ENCODE data around the gene SERPINB8. TPM values are rescaled to one million over a fixed set of nuclear protein-coding genes. Genes with fewer than 3 reads are reported as not detected.

SERPINB8 gene
- total and polyA plus RNA-seq, 8 donors, result 2.8 to 11.5 (median 4.0) TPM

GRCh38 chr18:64002581-64002980 is 32.7 kb downstream of the SERPINB8 start:
- DNase-seq (no peak), FAIRE-seq (no peak), ATAC-seq (no peak)
- H3K4me1 ChIP-seq, result peaks cover 0 to 7% (median 0%) of the 10 kb centered on the region in 3 donors
- H3K4me3 ChIP-seq, result no peak overlapping the region
- no peak for TF ChIP-seq CTCF (IDR thresholded peaks at IDR 0.05)
- WGBS, 2 donors, result 53 to 56% methylated on average over 41 of the region's 41 CpGs
- no peaks in the 10 kb centered on the region for H3K27me3 ChIP-seq
- intact Hi-C loops (cut with DNase I), result no loop called here
- no peak overlapping the region for H3K27ac ChIP-seq
- no peaks in the 10 kb centered on the region for H3K36me3 ChIP-seq
- no peaks in the 10 kb centered on the region for H3K9me3 ChIP-seq

DNA sequence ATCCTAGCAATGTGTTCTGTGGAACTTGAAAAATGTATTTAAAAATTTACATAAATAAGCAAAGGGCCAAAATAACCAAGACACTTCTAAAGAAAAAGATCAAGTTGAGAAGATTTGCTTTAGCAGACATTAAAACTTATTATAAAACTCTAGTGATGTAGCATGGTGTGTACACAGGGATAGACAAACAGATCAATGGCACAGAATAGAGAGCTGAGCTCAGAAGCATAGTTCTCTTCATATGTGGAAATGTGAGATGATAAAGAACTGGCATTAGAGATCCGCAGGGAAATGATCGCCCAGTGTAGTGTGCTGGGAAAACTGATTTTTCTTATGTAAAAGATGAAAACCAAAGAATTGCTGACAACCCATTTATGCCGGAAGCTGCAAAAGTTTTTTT is 39.4 kb downstream of the SERPINB8 start:
- Histone ChIP-seq H3K27me3 (no peaks in the 10 kb centered on the region), H3K27ac (no peak overlapping the region), H3K4me3 (no peak overlapping the region), H3K4me1 (no peaks in the 10 kb centered on the region), H3K36me3 (no peaks in the 10 kb centered on the region), H3K9me3 (no peaks in the 10 kb centered on the region)
- WGBS, 2 donors, result 26 to 28% methylated on average over 3 of the region's 3 CpGs
- FAIRE-seq (no peak), DNase-seq (no peak), ATAC-seq (no peak)
- intact Hi-C loops (cut with DNase I), result no loop called here
- TF ChIP-seq CTCF (IDR thresholded peaks at IDR 0.05), result no peak

DNA sequence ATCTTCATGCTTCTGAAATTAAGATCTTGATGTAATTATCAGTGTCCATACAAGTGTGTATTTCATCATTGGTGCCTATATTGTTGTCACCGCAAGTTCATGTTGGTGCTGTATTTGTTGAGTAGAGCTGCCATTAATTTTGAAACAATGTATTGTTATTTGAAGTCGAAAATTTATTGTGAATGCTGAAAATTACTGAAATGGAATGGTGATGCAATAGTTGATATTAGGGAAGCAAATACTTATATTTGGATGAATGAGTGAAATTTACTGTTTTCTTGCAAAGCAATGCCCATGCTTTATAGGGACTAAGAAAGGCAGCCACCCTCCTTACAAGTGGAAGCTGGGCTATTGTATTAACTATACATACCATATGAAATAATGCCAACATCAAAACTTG is 41.6 kb downstream of the SERPINB8 start:
- TF ChIP-seq CTCF (IDR thresholded peaks at IDR 0.05), result no peak
- no peaks in the 10 kb centered on the region for H3K27me3 ChIP-seq
- H3K36me3 ChIP-seq, result no peaks in the 10 kb centered on the region
- 81 to 82% methylated on average over 2 of the region's 2 CpGs for WGBS, 2 donors
- H3K4me1 ChIP-seq, result no peaks in the 10 kb centered on the region
- H3K27ac ChIP-seq, result no peak overlapping the region
- H3K9me3 ChIP-seq, result no peaks in the 10 kb centered on the region
- H3K4me3 ChIP-seq, result no peak overlapping the region
- FAIRE-seq, result peak; percentile 9
- intact Hi-C loops (cut with DNase I), result no loop called here
- no peak for ATAC-seq
- DNase-seq, result no peak

DNA sequence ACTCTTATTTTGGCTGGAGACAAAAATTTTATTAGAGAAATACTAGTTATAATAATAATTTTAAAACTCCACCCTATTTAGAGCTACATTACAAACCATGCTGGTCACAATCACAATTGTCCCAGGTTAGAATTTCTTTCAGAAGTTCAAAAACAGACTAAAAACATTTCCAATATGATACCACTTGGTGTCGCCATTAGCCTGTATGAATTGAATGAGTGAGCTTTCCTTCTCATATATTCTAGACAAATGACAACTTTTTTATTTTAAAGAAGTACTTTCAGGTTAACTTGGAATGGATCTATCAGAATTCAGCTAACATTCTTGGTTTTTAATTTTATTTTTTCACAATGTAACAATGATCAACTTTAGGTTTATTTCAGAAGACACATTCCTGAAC is 48.0 kb downstream of the SERPINB8 start:
- FAIRE-seq, result peak; percentile 56
- intact Hi-C loops (cut with DNase I), result no loop called here
- H3K9me3 ChIP-seq, result no peaks in the 10 kb centered on the region
- 3 to 9% methylated on average over 1 of the region's 1 CpG for WGBS, 2 donors
- peak in 2 of 4 donors; percentile 50 to 62 for ATAC-seq
- no peaks in the 10 kb centered on the region for H3K36me3 ChIP-seq
- no peak for DNase-seq
- H3K4me1 ChIP-seq, result peaks cover 0 to 5% (median 0%) of the 10 kb centered on the region in 3 donors
- no peak overlapping the region for H3K4me3 ChIP-seq
- TF ChIP-seq CTCF (IDR thresholded peaks at IDR 0.05), result peak in 1 of 4 donors; percentile 31
- H3K27me3 ChIP-seq, result no peaks in the 10 kb centered on the region
- H3K27ac ChIP-seq, result no peak overlapping the region

DNA sequence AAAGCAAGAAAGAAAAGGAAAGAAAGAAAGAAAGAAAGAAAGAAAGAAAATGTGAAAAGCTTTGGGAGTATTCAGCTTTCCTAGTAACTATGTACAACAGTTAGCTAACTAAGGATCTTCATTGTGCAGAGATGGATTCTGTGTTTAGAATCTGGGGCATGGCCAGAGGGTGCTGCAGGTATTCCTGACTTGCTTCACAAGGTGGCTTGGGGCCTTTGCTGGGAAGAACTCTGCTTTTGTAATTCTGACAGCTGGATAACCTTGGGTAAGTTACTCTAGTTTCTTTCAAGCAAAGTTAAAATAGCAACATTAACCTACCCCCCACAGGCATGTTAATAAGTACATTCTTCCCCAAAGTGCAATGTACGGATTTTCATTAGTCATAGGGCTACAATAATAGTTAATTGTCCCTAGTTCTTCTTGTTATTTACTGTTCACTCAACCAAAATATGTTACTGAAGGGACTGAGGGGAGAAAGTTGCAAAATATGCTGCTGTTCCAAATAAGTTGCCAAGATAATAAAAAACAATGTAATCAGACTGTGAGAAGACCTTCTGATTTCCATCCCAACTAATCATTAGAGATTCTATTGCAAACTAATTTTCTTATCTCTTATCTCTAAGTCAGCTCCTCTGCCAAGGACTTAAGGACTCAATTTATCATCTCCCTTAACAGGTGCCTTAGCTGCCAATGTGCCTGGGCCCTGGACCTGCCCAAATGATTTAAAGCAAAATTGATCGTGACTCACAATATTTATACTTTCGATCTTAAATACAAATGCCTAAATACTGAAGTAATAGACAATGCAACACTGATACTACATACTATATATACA is 50.3 kb downstream of the SERPINB8 start:
- intact Hi-C loops (cut with DNase I), result no loop called here
- TF ChIP-seq CTCF (IDR thresholded peaks at IDR 0.05), result no peak
- no peaks in the 10 kb centered on the region for H3K27me3 ChIP-seq
- ATAC-seq, result peak; percentile 60 to 80 (median 76)
- no peak overlapping the region for H3K4me3 ChIP-seq
- peaks cover 0 to 5% (median 0%) of the 10 kb centered on the region in 3 donors for H3K4me1 ChIP-seq
- peak in 2 of 6 donors; percentile 18 to 19 for DNase-seq
- no peaks in the 10 kb centered on the region for H3K9me3 ChIP-seq
- 23 to 25% methylated on average over 3 of the region's 3 CpGs for WGBS, 2 donors
- H3K27ac ChIP-seq, result peak overlapping the region in 1 of 4 donors; percentile 31
- FAIRE-seq, result no peak
- no peaks in the 10 kb centered on the region for H3K36me3 ChIP-seq
